K562 treated with DMSO at 1 percent for 12 hours (cell line): ENCODE results near the gene PHAF1. TPM values are rescaled to one million over a fixed set of nuclear protein-coding genes. Genes with fewer than 3 reads are reported as not detected.

Experiments
- total RNA-seq: library from RNA; unstranded; fragments of 300-600 nt; gene quantifications from 2 replicates; pipeline ENCODE4 v1.2.3, GENCODE V29; 2022; ENCODE audit not compliant: insufficient read depth

Gene PHAF1
- 7.2 and 15.4 TPM in 2 replicates for total RNA-seq

DNA sequence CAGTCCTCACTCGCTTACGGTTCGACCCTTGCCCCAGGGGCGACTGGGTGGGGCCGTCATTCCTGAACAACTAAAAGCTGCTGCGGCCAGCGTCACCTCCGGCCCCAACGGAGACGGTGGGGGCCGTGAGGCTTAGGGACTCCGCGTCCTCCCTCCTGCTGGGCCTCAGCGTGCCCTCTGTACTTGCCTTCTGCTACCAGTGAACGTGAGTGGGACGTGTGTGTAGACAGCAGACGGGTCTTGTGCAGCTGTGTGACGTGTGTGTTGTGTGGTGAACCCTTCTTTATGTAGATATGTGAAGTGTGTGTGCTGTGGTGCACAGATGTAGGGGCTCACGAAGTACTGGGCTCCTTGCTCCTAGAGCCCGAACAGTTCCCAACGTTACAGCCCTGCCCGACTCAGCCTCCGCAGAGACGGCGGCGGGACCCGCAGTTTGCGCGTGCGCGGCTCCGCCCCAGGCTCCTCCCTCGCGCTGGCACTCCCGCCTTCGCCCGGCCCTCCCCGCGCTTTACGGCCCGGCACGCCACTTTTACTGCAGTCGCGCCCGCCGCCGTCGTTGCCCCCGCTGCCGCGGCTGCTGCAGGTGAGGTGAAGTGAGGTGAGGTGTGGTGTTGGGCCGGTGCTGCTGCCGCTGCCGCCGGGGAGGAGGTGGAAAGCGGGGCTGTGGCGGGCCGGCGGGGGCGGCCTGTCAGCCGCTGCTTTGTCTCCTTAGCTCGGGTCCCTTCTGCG lies at the start of gene PHAF1:
Gene PHAF1, plus strand, starts transcription at position 535 of the 729 bp plus-strand sequence. CDS start 235 bp downstream, outside the sequence.

DNA sequence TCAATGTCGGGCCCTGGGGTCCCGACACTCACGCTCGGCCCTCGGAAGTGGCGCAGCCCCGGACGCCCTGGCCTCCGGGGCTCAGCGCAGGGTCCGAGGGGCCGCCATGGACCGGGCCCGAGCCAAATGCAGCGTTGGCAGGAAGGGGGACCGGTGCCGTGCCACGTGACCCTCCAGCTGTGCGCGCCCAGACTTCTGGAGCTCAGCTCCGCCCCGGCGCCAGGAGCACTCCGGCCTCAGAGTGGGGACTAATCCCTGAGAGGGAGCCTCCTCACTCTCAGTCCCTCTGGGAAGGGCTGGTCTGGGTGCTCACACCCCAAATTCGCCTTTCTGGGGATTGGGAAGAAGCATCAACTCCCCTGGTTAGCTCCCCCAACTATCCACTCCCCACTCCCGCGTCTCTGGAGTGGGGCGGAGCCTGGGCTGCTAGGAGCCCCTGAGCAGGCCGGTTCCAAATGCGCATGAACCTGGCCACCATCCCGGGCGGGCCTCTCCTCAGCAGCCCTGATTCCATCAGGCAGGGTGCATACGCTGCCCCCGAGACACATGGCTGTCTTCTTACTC lies 41.2 kb downstream of the PHAF1 start, which contains the start of gene B3GNT9:
Gene B3GNT9, minus strand, starts transcription at position 166 of the 564 bp plus-strand sequence. CDS start 513 bp downstream, outside the sequence.

DNA sequence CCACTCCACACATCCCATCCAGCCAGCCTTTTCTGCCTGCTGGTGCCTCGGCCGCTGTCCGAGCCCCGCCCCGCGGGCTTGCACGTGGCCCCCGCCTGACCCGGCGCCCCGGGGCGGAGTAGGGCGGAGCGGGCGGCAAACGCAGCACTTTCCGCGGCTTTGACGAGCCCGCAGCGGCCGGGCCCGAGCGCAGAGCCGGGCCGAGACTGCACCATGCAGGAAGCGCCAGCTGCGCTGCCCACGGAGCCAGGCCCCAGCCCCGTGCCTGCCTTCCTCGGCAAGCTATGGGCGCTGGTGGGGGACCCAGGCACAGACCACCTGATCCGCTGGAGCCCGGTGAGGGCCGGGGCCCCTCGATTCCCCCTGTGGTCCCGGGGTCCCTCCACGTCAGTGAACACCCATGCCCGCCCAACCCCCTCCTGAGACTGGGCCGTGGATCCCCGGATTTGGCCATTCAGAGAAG lies 54.9 kb downstream of the PHAF1 start, which contains the start of gene HSF4:
Gene HSF4, plus strand, starts transcription at position 147 of the 463 bp plus-strand sequence. Its CDS starts 67 bp downstream, at position 214.

DNA sequence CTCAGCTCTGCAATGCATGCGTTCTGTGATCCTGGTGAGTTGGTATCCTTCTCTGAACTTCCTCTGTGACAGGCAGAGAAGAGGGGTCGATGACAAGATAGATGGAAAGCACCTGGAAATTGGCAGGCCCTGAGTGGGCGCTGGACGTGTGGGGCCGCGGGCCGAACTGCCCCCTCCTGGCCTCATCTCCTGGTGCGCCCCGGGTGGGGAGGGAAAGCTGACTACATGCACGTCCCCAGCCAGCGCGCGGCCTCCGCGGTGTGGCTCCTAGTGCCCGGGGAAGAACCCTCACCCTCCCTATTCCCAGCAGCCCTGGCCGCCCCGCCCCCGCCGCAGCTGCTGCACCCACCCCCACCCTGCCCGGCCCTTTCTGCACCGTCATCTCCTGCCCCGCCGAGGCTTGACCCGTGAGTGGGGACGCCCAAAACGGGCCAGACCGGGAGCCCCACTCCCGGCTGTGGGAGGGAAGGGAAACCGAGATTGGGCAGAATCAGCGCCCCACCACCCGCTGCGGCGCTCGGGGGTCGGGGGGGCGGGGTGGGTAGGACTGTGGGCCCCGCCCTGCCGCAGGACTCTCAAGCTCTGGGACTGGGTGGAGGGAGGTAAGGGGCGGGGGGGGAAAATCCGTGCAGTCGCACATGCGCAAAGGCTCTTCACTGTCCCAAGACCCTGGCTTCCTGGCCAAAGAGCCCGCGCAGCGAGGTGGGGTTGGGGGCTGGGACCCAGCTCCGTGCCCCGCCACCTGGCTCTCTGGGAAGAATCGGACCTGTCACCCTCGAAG lies 60.6 kb downstream of the PHAF1 start, which contains the start of gene NOL3:
Gene NOL3, plus strand, starts transcription at position 371 of the 781 bp plus-strand sequence.

DNA sequence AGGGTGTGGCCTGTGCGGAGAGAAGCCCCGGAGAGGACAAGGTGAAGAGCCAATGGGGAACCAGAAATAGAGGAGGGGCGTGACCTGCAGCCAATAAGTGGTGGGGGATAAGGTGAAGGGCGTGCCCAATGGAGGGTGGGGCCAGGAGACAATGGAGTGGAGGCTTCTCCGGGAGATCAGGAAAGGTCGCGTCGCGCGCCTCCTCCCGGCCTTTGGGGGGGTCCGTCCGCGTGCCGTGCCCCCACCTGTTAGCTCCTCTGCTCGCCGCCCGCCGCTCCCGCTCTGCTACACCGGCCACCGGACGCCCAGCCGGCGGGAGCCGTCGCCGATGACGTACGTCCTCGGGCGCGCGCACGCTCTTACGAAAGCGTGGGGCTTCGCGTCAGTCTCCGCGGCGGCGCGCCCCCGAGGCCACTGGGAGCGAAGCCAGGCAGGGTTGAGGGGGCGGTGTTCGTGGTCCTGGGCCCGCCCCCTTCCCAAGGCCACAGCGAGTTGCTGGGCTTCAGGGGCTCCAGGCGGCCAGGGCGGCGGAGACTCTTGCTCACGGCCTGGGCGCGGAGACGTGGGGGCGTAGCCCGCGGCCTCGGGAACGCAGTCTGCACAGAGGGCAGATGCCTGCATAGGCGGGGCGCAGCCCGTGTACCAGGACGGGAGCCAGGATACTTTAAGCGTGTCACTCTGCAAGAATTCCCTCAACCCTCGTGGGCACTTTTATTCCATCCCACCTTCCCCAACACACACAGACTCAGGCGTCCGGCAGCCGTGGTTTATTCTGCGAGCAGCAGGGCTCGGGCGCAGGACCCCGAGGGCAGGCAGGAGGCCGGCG lies 74.1 kb downstream of the PHAF1 start, which contains the start of gene MATCAP1:
Gene MATCAP1, minus strand, starts transcription at position 337 of the 826 bp plus-strand sequence. CDS start 3,353 bp downstream, outside the sequence.

DNA sequence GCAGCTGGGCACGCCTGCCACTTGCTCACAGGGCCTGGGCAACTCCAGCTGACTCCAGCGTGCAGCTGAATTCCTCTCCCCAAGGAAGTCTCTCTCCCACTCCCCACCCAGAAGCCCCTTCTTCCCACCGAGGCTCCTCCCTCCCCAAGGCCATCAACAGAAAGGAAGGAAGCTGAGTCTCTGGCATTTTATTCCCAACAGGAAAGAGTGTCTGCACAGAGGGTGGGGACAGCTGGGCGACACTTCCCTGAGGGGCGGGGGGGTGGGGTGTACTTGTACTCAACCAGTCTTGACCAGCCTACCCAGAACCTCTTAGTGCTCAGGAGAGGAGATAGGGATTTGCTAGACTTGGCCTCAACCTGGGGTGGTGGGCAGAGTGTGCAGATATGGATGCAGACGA lies 80.3 kb downstream of the PHAF1 start, which contains the start of gene EXOC3L1:
Gene EXOC3L1, minus strand, starts transcription at position 96 of the 400 bp plus-strand sequence. CDS start 460 bp downstream, outside the sequence.

DNA sequence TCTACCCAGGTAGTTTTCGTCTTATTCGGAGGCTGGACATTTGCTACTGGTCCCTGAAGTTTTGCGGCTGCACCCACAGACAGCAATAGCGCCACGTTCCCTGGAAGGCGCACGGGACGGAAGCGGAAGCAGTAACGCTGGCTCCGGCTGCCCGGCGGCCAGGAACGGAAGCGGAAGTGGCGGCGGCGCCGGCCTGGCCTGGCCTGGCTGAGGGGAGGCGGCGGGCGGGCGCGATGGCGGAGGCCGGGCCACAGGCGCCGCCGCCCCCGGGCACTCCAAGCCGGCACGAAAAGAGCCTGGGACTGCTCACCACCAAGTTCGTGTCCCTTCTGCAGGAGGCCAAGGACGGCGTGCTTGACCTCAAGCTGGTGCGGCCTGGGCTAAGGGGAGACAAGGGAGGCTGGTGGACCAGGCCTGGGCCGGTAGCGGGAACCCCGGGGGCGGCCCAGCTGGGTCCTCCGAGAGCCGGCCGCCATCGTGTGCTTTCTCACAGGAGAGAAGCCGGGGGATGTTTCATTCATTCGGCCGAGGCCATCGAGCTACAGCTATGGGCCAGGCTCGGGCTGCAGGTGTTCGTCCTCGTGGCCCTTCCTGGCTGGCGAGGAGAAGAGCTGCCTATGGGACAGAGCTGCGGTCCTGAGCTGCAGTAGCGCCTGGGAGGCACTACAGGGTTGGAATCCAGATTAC lies 82.4 kb downstream of the PHAF1 start, which contains the start of gene E2F4:
Gene E2F4, plus strand, starts transcription at position 161 of the 687 bp plus-strand sequence. Its CDS starts 73 bp downstream, at position 234.

Other genes starting within 250 kb of the PHAF1 start
- 2.0 and 9.1 TPM in 2 replicates for gene PDP2, start 229.4 kb upstream of the PHAF1 start, total RNA-seq
- gene CDH16, start 191.1 kb upstream of the PHAF1 start, total RNA-seq = not detected in 2 replicates
- 3.0 and 4.2 TPM in 2 replicates for gene RRAD, start 184.4 kb upstream of the PHAF1 start, total RNA-seq
- 232 and 283 TPM in 2 replicates for gene CIAO2B, start 175.5 kb upstream of the PHAF1 start, total RNA-seq
- 15.4 and 22.8 TPM in 2 replicates for gene CES2, start 174.4 kb upstream of the PHAF1 start, total RNA-seq
- 1.3 and 1.5 TPM in 2 replicates for gene CES3, start 148.7 kb upstream of the PHAF1 start, total RNA-seq
- gene CES4A, start 121.4 kb upstream of the PHAF1 start, total RNA-seq = not detected in 2 replicates
- 25.6 and 43.6 TPM in 2 replicates for gene CBFB, start 80.8 kb upstream of the PHAF1 start, total RNA-seq
- 4.0 and 7.1 TPM in 2 replicates for gene B3GNT9, start 41.1 kb downstream of the PHAF1 start, total RNA-seq
- 38.8 and 55.1 TPM in 2 replicates for gene TRADD, start 50.0 kb downstream of the PHAF1 start, total RNA-seq
- gene FBXL8, start 50.0 kb downstream of the PHAF1 start, total RNA-seq = 14.6 and 17.0 TPM in 2 replicates
- gene HSF4, start 54.8 kb downstream of the PHAF1 start, total RNA-seq = 7.8 and 20.7 TPM in 2 replicates
- 21.1 and 34.0 TPM in 2 replicates for gene NOL3, start 60.6 kb downstream of the PHAF1 start, total RNA-seq
- 16.6 and 20.0 TPM in 2 replicates for gene MATCAP1, start 74.0 kb downstream of the PHAF1 start, total RNA-seq
- not detected in 2 replicates for gene EXOC3L1, start 80.2 kb downstream of the PHAF1 start, total RNA-seq
- 63.4 and 106 TPM in 2 replicates for gene E2F4, start 82.2 kb downstream of the PHAF1 start, total RNA-seq
- 2.4 and 3.3 TPM in 2 replicates for gene ELMO3, start 89.2 kb downstream of the PHAF1 start, total RNA-seq
- 65.0 and 76.2 TPM in 2 replicates for gene TMEM208, start 117.2 kb downstream of the PHAF1 start, total RNA-seq
- 37.1 and 54.3 TPM in 2 replicates for gene FHOD1, start 137.5 kb downstream of the PHAF1 start, total RNA-seq
- 1.4 and 2.7 TPM in 2 replicates for gene SLC9A5, start 139.0 kb downstream of the PHAF1 start, total RNA-seq
- 12.3 and 19.0 TPM in 2 replicates for gene PLEKHG4, start 169.6 kb downstream of the PHAF1 start, total RNA-seq
- 0.19 TPM in 1 of 2 replicates, not detected in the other for gene KCTD19, start 216.8 kb downstream of the PHAF1 start, total RNA-seq
- 1.3 TPM in 1 of 2 replicates, not detected in the other for gene LRRC36, start 216.9 kb downstream of the PHAF1 start, total RNA-seq